ENCODE results near the gene DOCK3. TPM values are rescaled to one million over a fixed set of nuclear protein-coding genes. Genes with fewer than 3 reads are reported as not detected.

The DOCK3 gene
- total and polyA plus RNA-seq, 2 donors (not counting 3 experiments of a cell fraction or from before 2014, with no cell fraction given): 0.08 to 0.13 TPM

DNA sequence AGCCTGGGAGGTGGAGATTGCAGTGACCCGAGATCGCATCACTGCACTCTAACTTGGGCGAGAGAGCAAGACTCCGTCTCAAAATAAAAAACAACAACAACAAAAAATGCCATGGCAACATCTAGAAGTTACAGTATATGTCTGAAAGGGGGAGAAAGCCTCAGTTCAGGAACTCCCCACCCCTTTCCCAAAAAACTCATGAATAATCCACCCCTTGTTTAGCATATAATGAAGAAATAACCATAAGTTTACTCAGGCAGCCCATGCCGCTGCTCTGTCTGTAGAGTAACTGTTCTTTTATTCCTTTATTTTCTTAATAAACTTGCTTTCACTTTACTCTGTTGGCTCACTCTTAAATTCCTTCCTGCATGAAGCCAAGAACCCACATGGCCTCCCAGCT is 145.2 kb downstream of the DOCK3 start:
- Histone ChIP-seq H2AFZ (ENCODE audit: low read depth, low read length) (no peak overlapping the region), H3K9me1 (replicated peaks; ENCODE audit: control insufficient read depth, extremely low read depth, insufficient read depth, low read length) (no peaks in the 10 kb centered on the region), H3K4me3 (replicated peaks in 1 of 3; ENCODE audit: insufficient read depth in 1 of 3, low read depth in 1 of 3, low read length in 3 of 3) (no peak overlapping the region), H3K9ac (replicated peaks; ENCODE audit: extremely low read depth, insufficient read depth, low read length) (no peak overlapping the region), H3K27me3 (ENCODE audit: control insufficient read depth in 2 of 2, insufficient read depth in 2 of 2, low read length in 2 of 2) (no peaks in the 10 kb centered on the region), H4K20me1 (replicated peaks; ENCODE audit: control insufficient read depth, extremely low read depth, insufficient read depth, low read length) (no peaks in the 10 kb centered on the region), H3K79me2 (ENCODE audit: control insufficient read depth, insufficient read depth, low read length) (no peaks in the 10 kb centered on the region), H3K4me2 (ENCODE audit: insufficient read depth, low read length) (no peak overlapping the region), H3K36me3 (ENCODE audit: control insufficient read depth in 2 of 2, extremely low read depth in 1 of 2, insufficient read depth in 2 of 2, low read length in 2 of 2) (no peaks in the 10 kb centered on the region), H3K27ac (ENCODE audit: insufficient read depth, low read depth, low read length) (no peak overlapping the region), H3K4me1 (ENCODE audit: control insufficient read depth, extremely low read depth, insufficient read depth, low read length) (no peaks in the 10 kb centered on the region), H3K9me3 (replicated peaks; ENCODE audit: control insufficient read depth, insufficient read depth, low read length) (no peaks in the 10 kb centered on the region)
- POLR2A ChIA-PET: no interaction called here
- CTCF ChIA-PET: no interaction called here
- TF ChIP-seq MAX (IDR thresholded peaks at IDR 0.05; ENCODE audit: insufficient read depth, insufficient read length) (no peak), EZH2 (IDR thresholded peaks at IDR 0.05; ENCODE audit: borderline replicate concordance, low read depth, low read length, severe bottlenecking) (no peak), CTCF (IDR thresholded peaks at IDR 0.05; ENCODE audit: extremely low read depth in 1 of 2, insufficient read depth in 1 of 2, low read depth in 1 of 2, low read length in 2 of 2) (no peak), MYC (IDR thresholded peaks at IDR 0.05; ENCODE audit: low read depth, low read length) (no peak), FOS (IDR thresholded peaks at IDR 0.05; ENCODE audit: borderline replicate concordance, insufficient read depth, low read length) (no peak), JUN (IDR thresholded peaks at IDR 0.05; ENCODE audit: borderline replicate concordance, insufficient read depth, insufficient read length, low read depth) (no peak), POLR2AphosphoS5 (IDR thresholded peaks at IDR 0.05; ENCODE audit: insufficient read depth, low read depth, low read length) (no peak), POLR2A (IDR thresholded peaks at IDR 0.05; ENCODE audit: low read depth, low read length) (no peak), GATA2 (IDR thresholded peaks at IDR 0.05; ENCODE audit: insufficient read depth, insufficient read length, low read depth, low read length) (no peak)
- intact Hi-C loops (cut with micrococcal nuclease): no loop called here
- DNase-seq (ENCODE audit: low read depth, low spot score) (no peak), FAIRE-seq (no peak)
- BruUV-seq (replicated peaks): no TSS peak
- dilution Hi-C loops (cut with MboI; ENCODE audit: extremely low pct_ligation_motif_present, low sequenced_read_pairs): no loop called here

All from endothelial cell of umbilical vein (primary cell).